Measurements from ENCODE around the gene VAV2. TPM values are rescaled to one million over a fixed set of nuclear protein-coding genes. Genes with fewer than 3 reads are reported as not detected.

Gene VAV2
- total and polyA plus RNA-seq, 2 of the 4 experiments (the other 2 are of a cell fraction), result 10.8 to 13.4 TPM

DNA sequence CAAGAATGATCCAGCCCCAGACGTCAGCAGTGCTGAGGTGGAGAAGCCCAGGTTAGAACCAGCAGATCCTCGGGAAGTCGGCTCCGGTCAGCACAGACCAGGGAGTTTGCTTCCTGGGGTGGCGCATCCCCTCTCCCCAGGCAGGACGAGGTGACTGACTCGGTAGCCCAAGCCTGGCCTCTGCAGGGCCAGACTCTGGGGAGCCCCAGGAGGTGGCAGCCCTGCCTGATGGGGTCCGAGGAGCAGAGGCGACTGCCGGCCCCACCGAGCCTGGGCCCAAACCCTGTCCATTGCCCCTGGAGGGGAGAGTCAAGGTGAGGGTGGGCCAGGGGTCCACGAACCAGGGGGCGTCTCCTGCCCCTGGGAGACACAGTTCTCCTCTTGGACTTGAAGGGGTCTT, 201.1 kb downstream of the VAV2 start:
- Histone ChIP-seq H3K27me3 (ENCODE audit: control insufficient read depth, insufficient read depth, low read length) (no peaks in the 10 kb centered on the region), H3K36me3 (ENCODE audit: control insufficient read depth, insufficient read depth, low read length) (peaks cover 29% of the 10 kb centered on the region), H4K20me1 (ENCODE audit: insufficient read depth, low read length) (0 out of 2 replicates have a peak, but pooled peaks cover 5% of the 10 kb centered on the region), H3K9me1 (ENCODE audit: insufficient read depth, low read length) (no peaks in the 10 kb centered on the region), H3K4ac (ENCODE audit: low read depth, low read length) (no peak overlapping the region), H3K4me2 (ENCODE audit: low read depth, low read length) (no peak overlapping the region), H2BK5ac (ENCODE audit: low read depth, low read length, poor library complexity, severe bottlenecking) (no peak overlapping the region), H2BK120ac (ENCODE audit: low read depth, low read length) (no peak overlapping the region), H2AK5ac (ENCODE audit: low read depth, low read length) (no peak overlapping the region), H3K9me3 (ENCODE audit: control insufficient read depth, insufficient read depth, low read length) (no peaks in the 10 kb centered on the region), H3K9ac (ENCODE audit: low read depth, low read length) (no peak overlapping the region), H2BK20ac (ENCODE audit: low read depth, low read length) (no peak overlapping the region), H3K4me1 (ENCODE audit: control insufficient read depth, insufficient read depth, low read length) (peaks cover 2% of the 10 kb centered on the region; the same call in 1 of the 2 replicates), H3K27ac (ENCODE audit: insufficient read depth, low read length) (no peak overlapping the region), H3K4me3 (ENCODE audit: insufficient read depth, low read depth, low read length) (no peak overlapping the region), H3K23ac (ENCODE audit: low read depth, low read length) (no peak overlapping the region), H2AK9ac (replicated peaks; ENCODE audit: low read depth, low read length, poor library complexity) (no peak overlapping the region), H3K14ac (replicated peaks; ENCODE audit: low read depth, low read length) (no peak overlapping the region), H4K91ac (ENCODE audit: insufficient read depth, low read depth, low read length) (no peak overlapping the region), H3K18ac (ENCODE audit: low read depth, low read length) (no peak overlapping the region), H4K5ac (ENCODE audit: low read depth, low read length) (no peak overlapping the region), H4K8ac (ENCODE audit: low read depth in 2 of 2, low read length in 2 of 2) (no peak overlapping the region), H3K79me1 (ENCODE audit: low read depth in 1 of 2, low read length in 2 of 2) (peaks cover 0 to 9% of the 10 kb centered on the region in 2 experiments; a peak in 1 of 4 replicates), H3K56ac (ENCODE audit: extremely low read depth, insufficient read depth, low read length) (no peak overlapping the region), H2BK15ac (ENCODE audit: low read depth, low read length) (no peak overlapping the region), H2AFZ (replicated peaks; ENCODE audit: low read length, poor library complexity) (no peak overlapping the region)
- ATAC-seq (ENCODE audit: low read depth) (no peak), DNase-seq (no peak)
- in situ Hi-C loops (cut with MboI; ENCODE audit: low sequenced_read_pairs) (loop anchor here (25.0 kb wide), 1 partner anchor 346 kb away; the partner anchor contains the start of gene WDR5), dilution Hi-C loops (cut with HindIII; ENCODE audit: low sequenced_read_pairs, unreplicated experiment) (loop anchor here (25.0 kb wide), 1 partner anchor 221 kb away; no protein-coding TSS in a partner anchor), intact Hi-C loops (cut with micrococcal nuclease) (no loop called here)
- no TSS peak for BruUV-seq (replicated peaks)
- WGBS, 2 experiments (ENCODE audit: extremely low coverage in 2 of 2, insufficient read length in 1 of 2), result 100% methylated on average over 5 of the region's 13 CpGs; no CpG with 5 or more reads in 1 of the 2 experiments
- ChIA-PET CTCF (no interaction called here), POLR2A (ENCODE audit: unreplicated experiment) (no interaction called here)
- TF ChIP-seq USF2 (IDR thresholded peaks at IDR 0.05; ENCODE audit: low read depth, low read length) (no peak), NFE2L2 (IDR thresholded peaks at IDR 0.05; ENCODE audit: low read depth, low read length) (no peak), CHD1 (IDR thresholded peaks at IDR 0.05; ENCODE audit: low read depth, low read length) (no peak)
